ENCODE data around the gene DNAL4. TPM values are rescaled to one million over a fixed set of nuclear protein-coding genes. Genes with fewer than 3 reads are reported as not detected.

The DNAL4 gene
- total and polyA plus RNA-seq, 2 of the 4 experiments (the other 2 are of a cell fraction): 6.1 to 12.1 TPM

DNA sequence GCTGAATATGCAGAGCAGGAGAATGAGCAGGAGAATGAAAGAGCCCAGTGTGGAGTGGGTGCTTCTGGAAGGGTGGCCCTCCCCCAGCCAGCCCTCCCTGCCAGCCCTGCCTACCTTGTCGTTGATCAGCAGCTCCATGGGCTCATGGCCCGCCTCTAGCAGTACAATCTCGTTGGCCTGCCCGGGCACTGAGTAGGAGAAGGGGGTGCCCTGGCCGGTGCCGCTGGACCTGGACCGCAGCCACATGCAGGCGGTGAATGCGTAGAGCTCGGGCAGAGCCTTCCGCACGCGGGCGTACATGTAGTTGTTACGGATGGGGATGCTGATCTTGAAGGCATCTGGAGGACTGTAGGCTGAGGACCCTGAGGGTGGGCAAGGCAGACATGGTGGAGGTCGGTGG, 32.4 kb upstream of the DNAL4 start:
- Histone ChIP-seq H4K91ac (ENCODE audit: insufficient read depth, low read depth, low read length) (no peak overlapping the region), H3K27me3 (ENCODE audit: control insufficient read depth, insufficient read depth, low read length) (no peaks in the 10 kb centered on the region), H3K4me1 (ENCODE audit: control insufficient read depth, insufficient read depth, low read length) (no peaks in the 10 kb centered on the region), H3K9ac (ENCODE audit: low read depth, low read length) (no peak overlapping the region), H2BK15ac (ENCODE audit: low read depth, low read length) (no peak overlapping the region), H3K18ac (ENCODE audit: low read depth, low read length) (no peak overlapping the region), H3K27ac (ENCODE audit: insufficient read depth, low read length) (no peak overlapping the region), H3K14ac (replicated peaks; ENCODE audit: low read depth, low read length) (no peak overlapping the region), H2BK20ac (ENCODE audit: low read depth, low read length) (no peak overlapping the region), H3K23ac (ENCODE audit: low read depth, low read length) (no peak overlapping the region), H2BK5ac (ENCODE audit: low read depth, low read length, poor library complexity, severe bottlenecking) (no peak overlapping the region), H3K4me3 (ENCODE audit: insufficient read depth, low read depth, low read length) (no peak overlapping the region), H4K8ac (ENCODE audit: low read depth in 2 of 2, low read length in 2 of 2) (no peak overlapping the region), H3K9me1 (ENCODE audit: insufficient read depth, low read length) (no peaks in the 10 kb centered on the region), H3K9me3 (ENCODE audit: control insufficient read depth, insufficient read depth, low read length) (no peaks in the 10 kb centered on the region), H3K79me1 (ENCODE audit: low read depth in 1 of 2, low read length in 2 of 2) (no peaks in the 10 kb centered on the region), H2AFZ (replicated peaks; ENCODE audit: low read length, poor library complexity) (no peak overlapping the region), H2BK120ac (ENCODE audit: low read depth, low read length) (no peak overlapping the region), H3K56ac (ENCODE audit: extremely low read depth, insufficient read depth, low read length) (no peak overlapping the region), H4K5ac (ENCODE audit: low read depth, low read length) (no peak overlapping the region), H3K36me3 (ENCODE audit: control insufficient read depth, insufficient read depth, low read length) (no peaks in the 10 kb centered on the region), H3K4me2 (ENCODE audit: low read depth, low read length) (no peak overlapping the region), H4K20me1 (ENCODE audit: insufficient read depth, low read length) (no peaks in the 10 kb centered on the region; the same call in 1 of the 2 replicates), H2AK9ac (replicated peaks; ENCODE audit: low read depth, low read length, poor library complexity) (no peak overlapping the region), H2AK5ac (ENCODE audit: low read depth, low read length) (no peak overlapping the region), H3K4ac (ENCODE audit: low read depth, low read length) (no peak overlapping the region)
- no peak for DNase-seq
- in situ Hi-C loops (cut with MboI; ENCODE audit: low sequenced_read_pairs) (no loop called here), intact Hi-C loops (cut with micrococcal nuclease) (no loop called here), dilution Hi-C loops (cut with HindIII; ENCODE audit: low sequenced_read_pairs, unreplicated experiment) (no loop called here)
- TF ChIP-seq MAZ (IDR thresholded peaks at IDR 0.05; ENCODE audit: borderline replicate concordance, low read depth, low read length) (no peak), FOS (IDR thresholded peaks at IDR 0.05; ENCODE audit: low read depth, low read length) (no peak), MXI1 (IDR thresholded peaks at IDR 0.05; ENCODE audit: borderline replicate concordance, low read depth, low read length) (no peak), RAD21 (IDR thresholded peaks at IDR 0.05; ENCODE audit: low read length) (no peak), CHD1 (IDR thresholded peaks at IDR 0.05; ENCODE audit: low read depth, low read length) (no peak), RCOR1 (IDR thresholded peaks at IDR 0.05; ENCODE audit: insufficient replicate concordance, low read length) (no peak), NFE2L2 (IDR thresholded peaks at IDR 0.05; ENCODE audit: low read depth, low read length) (no peak), CEBPB (IDR thresholded peaks at IDR 0.05; ENCODE audit: low read depth, low read length) (no peak)
- TF ChIP-seq, protein P1, sequence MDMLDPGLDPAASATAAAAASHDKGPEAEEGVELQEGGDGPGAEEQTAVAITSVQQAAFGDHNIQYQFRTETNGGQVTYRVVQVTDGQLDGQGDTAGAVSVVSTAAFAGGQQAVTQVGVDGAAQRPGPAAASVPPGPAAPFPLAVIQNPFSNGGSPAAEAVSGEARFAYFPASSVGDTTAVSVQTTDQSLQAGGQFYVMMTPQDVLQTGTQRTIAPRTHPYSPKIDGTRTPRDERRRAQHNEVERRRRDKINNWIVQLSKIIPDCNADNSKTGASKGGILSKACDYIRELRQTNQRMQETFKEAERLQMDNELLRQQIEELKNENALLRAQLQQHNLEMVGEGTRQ (IDR thresholded peaks at IDR 0.05; ENCODE audit: low read depth, low read length): no peak
- no peak for ATAC-seq (ENCODE audit: low read depth)
- BruUV-seq (replicated peaks): no TSS peak
- ChIA-PET CTCF (no interaction called here), POLR2A (ENCODE audit: unreplicated experiment) (interaction anchor here (0.7 kb wide), 1 partner anchor 35 kb away, joined by 15 read pairs; no protein-coding TSS in a partner anchor)
- WGBS, 2 experiments (ENCODE audit: extremely low coverage in 2 of 2, insufficient read length in 1 of 2): 77% methylated on average over 14 of the region's 16 CpGs; no CpG with 5 or more reads in 1 of the 2 experiments
